WTC11 (cell line): ENCODE results near the gene RING1. TPM values are rescaled to one million over a fixed set of nuclear protein-coding genes. Genes with fewer than 3 reads are reported as not detected.

Experiments used
- ATAC-seq: fragments of 200-7000 bp; cut with Tn5 transposase; 2 replicates; pipeline ENCODE4 v1.10.0; 2021; ENCODE audit warnings: mild to moderate bottlenecking, moderate library complexity
- CTCF ChIA-PET: fragments of 300-600 bp; sonication (Branson Sonifier 250); formaldehyde crosslinking; loops from one replicate; lab custom pipeline; 2021; ENCODE audit warnings: antibody characterized with exemption; lab: Charles Lee
- POLR2A ChIA-PET: fragments of 350-600 bp; sonication (Branson Sonifier 250); formaldehyde crosslinking; loops from one replicate; lab custom pipeline; 2021; ENCODE audit warnings: antibody characterized with exemption; lab: Charles Lee
- DNase-seq: peaks from one replicate; pipeline ENCODE4 v3.0.0; 2021; ENCODE audit warnings: low spot score
- H3K27ac Mint-ChIP-seq: 2 replicates; pipeline ENCODE4 v1.8.0; 2021; ENCODE audit warnings: mixed read lengths
- H3K27me3 Mint-ChIP-seq: 2 replicates; pipeline ENCODE4 v1.8.0; 2021; ENCODE audit warnings: low read depth, mild to moderate bottlenecking, moderate library complexity, mixed read lengths
- H3K36me3 Mint-ChIP-seq: 2 replicates; pipeline ENCODE4 v1.8.0; 2021; ENCODE audit warnings: mixed read lengths
- H3K4me1 Mint-ChIP-seq: 2 replicates; pipeline ENCODE4 v1.8.0; 2022; ENCODE audit warnings: mixed read lengths
- H3K4me3 Mint-ChIP-seq: 2 replicates; pipeline ENCODE4 v1.8.0; 2021; ENCODE audit warnings: mild to moderate bottlenecking, moderate library complexity, mixed read lengths
- H3K9me3 Mint-ChIP-seq: 2 replicates; pipeline ENCODE4 v1.8.0; 2021; ENCODE audit warnings: mixed read lengths
- ARID4B ChIP-seq: sonication (generic); formaldehyde crosslinking; IDR thresholded peaks from 2 replicates; pipeline ENCODE4 v1.8.0; 2023; ENCODE audit warnings: missing genetic modification reagents, mild to moderate bottlenecking, borderline replicate concordance
- CBFB ChIP-seq: sonication (generic); formaldehyde crosslinking; IDR thresholded peaks from 2 replicates; pipeline ENCODE4 v1.8.1; 2022; ENCODE audit warnings: mild to moderate bottlenecking, low read depth, missing genetic modification reagents
- FOXP1 ChIP-seq: sonication (generic); formaldehyde crosslinking; IDR thresholded peaks from 2 replicates; pipeline ENCODE4 v1.8.0; 2022; ENCODE audit warnings: missing genetic modification reagents, mild to moderate bottlenecking, moderate library complexity, borderline replicate concordance
- IRF2 ChIP-seq: sonication (generic); formaldehyde crosslinking; IDR thresholded peaks from 2 replicates; pipeline ENCODE4 v1.8.0; 2022; ENCODE audit warnings: low read depth, missing genetic modification reagents, borderline replicate concordance
- KAT7 ChIP-seq: sonication (generic); formaldehyde crosslinking; IDR thresholded peaks from 2 replicates; pipeline ENCODE4 v1.8.1; 2023; ENCODE audit warnings: missing genetic modification reagents, mild to moderate bottlenecking, borderline replicate concordance
- MYBL2 ChIP-seq: sonication (generic); formaldehyde crosslinking; IDR thresholded peaks from 2 replicates; pipeline ENCODE4 v1.8.1; 2023; ENCODE audit warnings: mild to moderate bottlenecking, moderate library complexity, missing genetic modification reagents
- NFYB ChIP-seq: sonication (generic); formaldehyde crosslinking; conservative IDR thresholded peaks from 2 replicates; pipeline ENCODE4 v1.8.0; 2022; ENCODE audit warnings: low read depth, missing genetic modification reagents
- SMAD3 ChIP-seq: sonication (generic); formaldehyde crosslinking; IDR thresholded peaks from 2 replicates; pipeline ENCODE4 v1.8.0; 2022; ENCODE audit warnings: missing genetic modification reagents, mild to moderate bottlenecking, borderline replicate concordance
- TP53 ChIP-seq: sonication (generic); formaldehyde crosslinking; IDR thresholded peaks from 2 replicates; pipeline ENCODE4 v1.8.1; 2023; ENCODE audit warnings: mild to moderate bottlenecking, missing genetic modification reagents
- ZBTB43 ChIP-seq: sonication (generic); formaldehyde crosslinking; IDR thresholded peaks from 2 replicates; pipeline ENCODE4 v1.8.1; 2023; ENCODE audit warnings: mild to moderate bottlenecking, missing genetic modification reagents
- ZNF416 ChIP-seq: fragments of 250-450 bp; sonication (Bioruptor Pico); IDR thresholded peaks from 2 replicates; pipeline ENCODE4 v1.9.0; 2021; ENCODE audit warnings: mild to moderate bottlenecking, inconsistent platforms
- ZNF512 ChIP-seq: sonication (generic); formaldehyde crosslinking; IDR thresholded peaks from 2 replicates; pipeline ENCODE4 v1.8.1; 2022; ENCODE audit warnings: missing genetic modification reagents, borderline replicate concordance
- total RNA-seq: library from RNA; stranded (reverse); gene quantifications from 3 replicates; pipeline ENCODE4 v1.2.3, GENCODE V29; 2021
- TF ChIP-seq, protein P1 (sequence below): sonication (generic); formaldehyde crosslinking; IDR thresholded peaks from 2 replicates; pipeline ENCODE4 v1.8.0; 2022; ENCODE audit warnings: mild to moderate bottlenecking, missing genetic modification reagents
- TF ChIP-seq, protein P2 (sequence below): sonication (generic); formaldehyde crosslinking; IDR thresholded peaks from 2 replicates; pipeline ENCODE4 v1.8.0; 2022; ENCODE audit warnings: mild to moderate bottlenecking, missing genetic modification reagents
- TF ChIP-seq, protein P3 (sequence below): sonication (generic); formaldehyde crosslinking; IDR thresholded peaks from 2 replicates; pipeline ENCODE4 v1.8.1; 2022; ENCODE audit warnings: mild to moderate bottlenecking, moderate library complexity, missing genetic modification reagents
- TF ChIP-seq, protein P4 (sequence below): sonication (generic); formaldehyde crosslinking; IDR thresholded peaks from 2 replicates; pipeline ENCODE4 v1.8.0; 2022; ENCODE audit warnings: mild to moderate bottlenecking, missing genetic modification reagents

RING1 gene
- total RNA-seq, 1 experiment from 2014 or later, result 26.6 TPM

DNA sequence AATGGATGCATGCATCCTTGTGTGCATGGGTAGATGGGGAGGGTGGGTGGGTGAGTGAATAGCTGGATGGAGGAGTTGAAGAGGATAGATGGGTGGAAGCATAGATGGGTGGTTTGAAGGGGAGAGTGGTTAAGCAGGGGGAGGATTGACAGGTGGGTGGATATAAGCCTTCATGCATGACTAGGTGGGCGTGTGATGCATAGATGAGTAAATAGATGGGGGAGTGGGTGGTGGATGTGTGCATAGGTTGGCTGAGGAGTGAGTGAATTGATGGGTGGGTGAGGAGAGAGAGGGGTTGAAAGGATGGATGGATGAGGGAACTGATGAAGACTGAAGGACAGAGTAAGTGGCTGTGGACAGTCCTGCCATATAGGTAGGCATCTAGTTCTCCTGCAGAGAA is 20.5 kb upstream of the RING1 start:
- Mint-ChIP-seq H3K27ac (no peak overlapping the region), H3K4me1 (peaks cover 18% of the 10 kb centered on the region), H3K27me3 (peaks cover 36% of the 10 kb centered on the region), H3K4me3 (no peak overlapping the region), H3K9me3 (peaks cover 10% of the 10 kb centered on the region), H3K36me3 (no peaks in the 10 kb centered on the region)
- TF ChIP-seq SMAD3 (CRISPR knock-in tag) (no peak), ZBTB43 (CRISPR knock-in tag) (no peak), ZNF416 (CRISPR knock-in tag) (no peak), CBFB (no peak), TP53 (CRISPR knock-in tag) (no peak), ZNF512 (CRISPR knock-in tag) (no peak), KAT7 (no peak), FOXP1 (CRISPR knock-in tag) (no peak), NFYB (CRISPR knock-in tag) (no peak), MYBL2 (CRISPR knock-in tag) (no peak), IRF2 (no peak), ARID4B (CRISPR knock-in tag) (no peak)
- TF ChIP-seq, protein P1, sequence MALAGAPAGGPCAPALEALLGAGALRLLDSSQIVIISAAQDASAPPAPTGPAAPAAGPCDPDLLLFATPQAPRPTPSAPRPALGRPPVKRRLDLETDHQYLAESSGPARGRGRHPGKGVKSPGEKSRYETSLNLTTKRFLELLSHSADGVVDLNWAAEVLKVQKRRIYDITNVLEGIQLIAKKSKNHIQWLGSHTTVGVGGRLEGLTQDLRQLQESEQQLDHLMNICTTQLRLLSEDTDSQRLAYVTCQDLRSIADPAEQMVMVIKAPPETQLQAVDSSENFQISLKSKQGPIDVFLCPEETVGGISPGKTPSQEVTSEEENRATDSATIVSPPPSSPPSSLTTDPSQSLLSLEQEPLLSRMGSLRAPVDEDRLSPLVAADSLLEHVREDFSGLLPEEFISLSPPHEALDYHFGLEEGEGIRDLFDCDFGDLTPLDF, result no peak
- TF ChIP-seq, protein P2, sequence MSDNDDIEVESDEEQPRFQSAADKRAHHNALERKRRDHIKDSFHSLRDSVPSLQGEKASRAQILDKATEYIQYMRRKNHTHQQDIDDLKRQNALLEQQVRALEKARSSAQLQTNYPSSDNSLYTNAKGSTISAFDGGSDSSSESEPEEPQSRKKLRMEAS (CRISPR knock-in tag), result no peak
- TF ChIP-seq, protein P3, sequence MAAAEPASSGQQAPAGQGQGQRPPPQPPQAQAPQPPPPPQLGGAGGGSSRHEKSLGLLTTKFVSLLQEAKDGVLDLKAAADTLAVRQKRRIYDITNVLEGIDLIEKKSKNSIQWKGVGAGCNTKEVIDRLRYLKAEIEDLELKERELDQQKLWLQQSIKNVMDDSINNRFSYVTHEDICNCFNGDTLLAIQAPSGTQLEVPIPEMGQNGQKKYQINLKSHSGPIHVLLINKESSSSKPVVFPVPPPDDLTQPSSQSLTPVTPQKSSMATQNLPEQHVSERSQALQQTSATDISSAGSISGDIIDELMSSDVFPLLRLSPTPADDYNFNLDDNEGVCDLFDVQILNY, result no peak
- TF ChIP-seq, protein P4, sequence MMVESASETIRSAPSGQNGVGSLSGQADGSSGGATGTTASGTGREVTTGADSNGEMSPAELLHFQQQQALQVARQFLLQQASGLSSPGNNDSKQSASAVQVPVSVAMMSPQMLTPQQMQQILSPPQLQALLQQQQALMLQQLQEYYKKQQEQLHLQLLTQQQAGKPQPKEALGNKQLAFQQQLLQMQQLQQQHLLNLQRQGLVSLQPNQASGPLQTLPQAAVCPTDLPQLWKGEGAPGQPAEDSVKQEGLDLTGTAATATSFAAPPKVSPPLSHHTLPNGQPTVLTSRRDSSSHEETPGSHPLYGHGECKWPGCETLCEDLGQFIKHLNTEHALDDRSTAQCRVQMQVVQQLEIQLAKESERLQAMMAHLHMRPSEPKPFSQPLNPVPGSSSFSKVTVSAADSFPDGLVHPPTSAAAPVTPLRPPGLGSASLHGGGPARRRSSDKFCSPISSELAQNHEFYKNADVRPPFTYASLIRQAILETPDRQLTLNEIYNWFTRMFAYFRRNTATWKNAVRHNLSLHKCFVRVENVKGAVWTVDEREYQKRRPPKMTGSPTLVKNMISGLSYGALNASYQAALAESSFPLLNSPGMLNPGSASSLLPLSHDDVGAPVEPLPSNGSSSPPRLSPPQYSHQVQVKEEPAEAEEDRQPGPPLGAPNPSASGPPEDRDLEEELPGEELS (CRISPR knock-in tag), result no peak
- no peak for DNase-seq
- ChIA-PET CTCF (no interaction called here), POLR2A (no interaction called here)
- no peak for ATAC-seq
